Osteocyte (in vitro differentiated cells): ENCODE measurements around the gene SPAG9. TPM values are rescaled to one million over a fixed set of nuclear protein-coding genes. Genes with fewer than 3 reads are reported as not detected.

Source experiments
- DNase-seq: peaks from one replicate; pipeline ENCODE4 v3.0.0; 2021; ENCODE audit warnings: mixed read lengths; ENCODE audit not compliant: unreplicated experiment; ENCODE audit errors: extremely low spot score
- H3K27ac Mint-ChIP-seq: one replicate; pipeline ENCODE4 v1.8.0; 2021; ENCODE audit warnings: mild to moderate bottlenecking, mixed read lengths; ENCODE audit not compliant: unreplicated experiment
- H3K27me3 Mint-ChIP-seq: one replicate; pipeline ENCODE4 v1.8.0; 2021; ENCODE audit warnings: mixed read lengths; ENCODE audit not compliant: unreplicated experiment
- H3K36me3 Mint-ChIP-seq: one replicate; pipeline ENCODE4 v1.8.0; 2021; ENCODE audit warnings: mixed read lengths; ENCODE audit not compliant: unreplicated experiment
- H3K4me1 Mint-ChIP-seq: one replicate; pipeline ENCODE4 v1.8.0; 2021; ENCODE audit warnings: mixed read lengths; ENCODE audit not compliant: unreplicated experiment
- H3K4me3 Mint-ChIP-seq: one replicate; pipeline ENCODE4 v1.8.0; 2021; ENCODE audit warnings: mild to moderate bottlenecking, moderate library complexity, mixed read lengths; ENCODE audit not compliant: unreplicated experiment
- H3K9me3 Mint-ChIP-seq: one replicate; pipeline ENCODE4 v1.8.0; 2021; ENCODE audit warnings: mixed read lengths; ENCODE audit not compliant: unreplicated experiment
- CTCF ChIP-seq: fragments of 200-600 bp; sonication (generic); IDR thresholded peaks from 2 replicates; pipeline ENCODE4 v1.5.0; 2021; ENCODE audit warnings: antibody characterized with exemption, mild to moderate bottlenecking, moderate library complexity
- total RNA-seq: library from RNA; stranded (reverse); gene quantifications from 2 replicates; pipeline ENCODE4 v1.2.1, GENCODE V29; 2021

Gene SPAG9
- total RNA-seq, 1 donor from 2014 or later: 100 TPM

GRCh38 chr17:50954641-50955121 is 166.0 kb downstream of the SPAG9 start:
- H3K9me3 Mint-ChIP-seq: no peaks in the 10 kb centered on the region
- peaks cover 44% of the 10 kb centered on the region for H3K4me1 Mint-ChIP-seq
- peak; percentile 80 for DNase-seq
- TF ChIP-seq CTCF: no peak
- H3K27me3 Mint-ChIP-seq: no peaks in the 10 kb centered on the region
- H3K36me3 Mint-ChIP-seq: no peaks in the 10 kb centered on the region
- no peak overlapping the region for H3K4me3 Mint-ChIP-seq
- H3K27ac Mint-ChIP-seq: peak overlapping the region; percentile 73

DNA sequence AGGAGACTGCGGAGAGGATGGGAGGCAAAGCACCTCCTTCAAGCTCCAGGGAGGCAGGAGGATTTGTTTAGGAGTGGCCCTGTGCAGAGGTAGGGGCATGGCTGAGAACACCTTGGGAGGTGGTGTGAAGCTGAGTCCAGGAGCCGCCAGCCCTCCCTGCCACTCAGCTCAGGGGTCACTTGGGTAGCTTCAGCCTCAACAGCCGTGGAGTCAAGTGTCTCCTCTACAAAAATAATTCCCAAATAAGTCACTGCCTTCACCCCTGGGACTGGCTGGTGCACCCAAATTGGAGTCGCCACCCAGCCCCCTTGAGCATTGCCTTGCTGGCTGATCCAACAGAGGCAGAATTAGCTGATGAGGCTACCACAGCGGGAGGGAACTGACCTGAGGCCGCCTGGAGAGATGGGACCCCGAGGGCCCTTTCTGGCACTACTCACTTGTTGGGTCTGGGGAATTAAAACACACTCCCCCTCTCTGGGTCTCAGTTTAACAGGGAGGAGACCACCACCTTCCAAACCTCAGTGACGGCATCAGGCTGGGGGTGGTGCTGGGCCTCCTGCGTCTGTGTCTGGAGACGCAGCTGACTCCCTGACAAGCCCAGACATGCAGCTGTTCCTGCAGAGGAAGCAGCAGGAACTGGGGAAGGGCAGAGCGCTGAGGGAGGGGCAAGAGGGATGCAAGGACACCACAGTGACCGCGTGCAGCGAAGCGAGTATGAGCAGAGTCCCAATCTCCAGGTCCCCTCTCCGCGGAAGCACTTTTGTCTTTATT is 166.7 kb downstream of the SPAG9 start:
- no peaks in the 10 kb centered on the region for H3K27me3 Mint-ChIP-seq
- no peaks in the 10 kb centered on the region for H3K36me3 Mint-ChIP-seq
- no peak for TF ChIP-seq CTCF
- H3K27ac Mint-ChIP-seq: peak overlapping the region; percentile 73
- peak; percentile 84 for DNase-seq
- peaks cover 51% of the 10 kb centered on the region for H3K4me1 Mint-ChIP-seq
- no peaks in the 10 kb centered on the region for H3K9me3 Mint-ChIP-seq
- no peak overlapping the region for H3K4me3 Mint-ChIP-seq

- Mint-ChIP-seq H3K4me1 (peaks cover 56% of the 10 kb centered on the region), H3K27ac (peak overlapping the region; percentile 73), H3K27me3 (no peaks in the 10 kb centered on the region)
Observed at GRCh38 chr17:50953518-50953830, 167.2 kb downstream of the SPAG9 start.

GRCh38 chr17:50952889-50953288 is 167.8 kb downstream of the SPAG9 start:
- Mint-ChIP-seq H3K27me3 (no peaks in the 10 kb centered on the region), H3K4me3 (no peak overlapping the region), H3K9me3 (no peaks in the 10 kb centered on the region), H3K36me3 (no peaks in the 10 kb centered on the region), H3K4me1 (peaks cover 62% of the 10 kb centered on the region), H3K27ac (no peak overlapping the region)
- peak; percentile 64 for DNase-seq
- no peak for TF ChIP-seq CTCF

More at GRCh38 chr17:50953518-50953830, 167.2 kb downstream of the SPAG9 start:
- DNase-seq: no peak
- no peaks in the 10 kb centered on the region for H3K36me3 Mint-ChIP-seq
- TF ChIP-seq CTCF: no peak
- no peaks in the 10 kb centered on the region for H3K9me3 Mint-ChIP-seq
- no peak overlapping the region for H3K4me3 Mint-ChIP-seq

GRCh38 chr17:50952013-50952412 is 168.7 kb downstream of the SPAG9 start:
- Mint-ChIP-seq H3K36me3 (no peaks in the 10 kb centered on the region), H3K4me1 (peaks cover 67% of the 10 kb centered on the region), H3K27ac (peak overlapping the region; percentile 13), H3K9me3 (no peaks in the 10 kb centered on the region), H3K4me3 (no peak overlapping the region), H3K27me3 (no peaks in the 10 kb centered on the region)
- peak; percentile 86 for DNase-seq
- no peak for TF ChIP-seq CTCF
